Measurements from ENCODE around the gene AFF1. TPM values are rescaled to one million over a fixed set of nuclear protein-coding genes. Genes with fewer than 3 reads are reported as not detected.
"Not testable (repeated sequence)": the region's sequence is repeated elsewhere in the genome, so short reads cannot be mapped to it uniquely, and the experiment has no call there.

The AFF1 gene
- total RNA-seq, 2 experiments from 2014 or later = 28.7 to 69.7 TPM

GRCh38 chr4:87069037-87069742, 134.4 kb downstream of the AFF1 start:
- H3K36me3 ChIP-seq (ENCODE audit: insufficient read depth, low read length) = no peaks in the 10 kb centered on the region
- ChIA-PET CTCF (ENCODE audit: unreplicated experiment) (no interaction called here), POLR2A (interaction anchor here (0.8 to 2.0 kb wide), 5 partner anchors 14 to 62 kb away, joined by 3 to 8 read pairs (median 4); no protein-coding TSS in a partner anchor)
- no peak overlapping the region for H2AFZ ChIP-seq (ENCODE audit: low read length)
- no TSS peak for BruUV-seq (replicated peaks)
- DNase-seq (ENCODE audit: low spot score) = no peak
- intact Hi-C loops (cut with micrococcal nuclease; ENCODE audit: unreplicated experiment) = no loop called here
- no peaks in the 10 kb centered on the region for H4K20me1 ChIP-seq (ENCODE audit: insufficient read depth, low read length)
- no peaks in the 10 kb centered on the region for H3K9me3 ChIP-seq (ENCODE audit: low read length)
- peaks cover 63% of the 10 kb centered on the region for H3K4me1 ChIP-seq (ENCODE audit: insufficient read depth, low read length, poor library complexity, severe bottlenecking)
- H3K4me2 ChIP-seq (ENCODE audit: low read length) = peak overlapping the region; percentile 51
- H3K27ac ChIP-seq (ENCODE audit: low read depth, low read length, poor library complexity, severe bottlenecking) = peak overlapping the region; percentile 59
- TF ChIP-seq CTCF (conservative IDR thresholded peaks at IDR 0.05; ENCODE audit: low read length) = 0 out of 2 replicates have a peak, but pooled peaks have one; percentile 24
- TF ChIP-seq EZH2phosphoT487 (IDR thresholded peaks at IDR 0.05; ENCODE audit: borderline replicate concordance, low read depth, low read length) = no peak
- no peaks in the 10 kb centered on the region for H3K9me2 ChIP-seq (ENCODE audit: insufficient read depth, low read length)
- peak overlapping the region; percentile 20 for H3K4me3 ChIP-seq (ENCODE audit: low read depth, low read length, poor library complexity, severe bottlenecking)
- peaks cover 24% of the 10 kb centered on the region for H3K79me2 ChIP-seq (ENCODE audit: insufficient read depth, low read depth, low read length)

GRCh38 chr4:87071401-87071800, 136.6 kb downstream of the AFF1 start:
- no peak overlapping the region for H3K27ac ChIP-seq (ENCODE audit: low read depth, low read length, poor library complexity, severe bottlenecking)
- H3K4me2 ChIP-seq (ENCODE audit: low read length) = no peak overlapping the region
- TF ChIP-seq CTCF (conservative IDR thresholded peaks at IDR 0.05; ENCODE audit: low read length) = no peak
- no peak for TF ChIP-seq EZH2phosphoT487 (IDR thresholded peaks at IDR 0.05; ENCODE audit: borderline replicate concordance, low read depth, low read length)
- CTCF ChIA-PET (ENCODE audit: unreplicated experiment) = no interaction called here
- H2AFZ ChIP-seq (ENCODE audit: low read length) = no peak overlapping the region
- no peaks in the 10 kb centered on the region for H4K20me1 ChIP-seq (ENCODE audit: insufficient read depth, low read length)
- H3K4me1 ChIP-seq (ENCODE audit: insufficient read depth, low read length, poor library complexity, severe bottlenecking) = peaks cover 64% of the 10 kb centered on the region
- POLR2A ChIA-PET = interaction anchor here (0.7 to 0.9 kb wide), 2 partner anchors 18 to 843 kb away, joined by 3 read pairs; no protein-coding TSS in a partner anchor
- intact Hi-C loops (cut with micrococcal nuclease; ENCODE audit: unreplicated experiment) = loop anchor here (5.0 kb wide), 1 partner anchor 134 kb away; the partner anchor contains the start of gene AFF1
- DNase-seq (ENCODE audit: low spot score) = no peak
- H3K9me2 ChIP-seq (ENCODE audit: insufficient read depth, low read length) = no peaks in the 10 kb centered on the region
- no peak overlapping the region for H3K4me3 ChIP-seq (ENCODE audit: low read depth, low read length, poor library complexity, severe bottlenecking)
- peaks cover 42% of the 10 kb centered on the region for H3K79me2 ChIP-seq (ENCODE audit: insufficient read depth, low read depth, low read length)
- no TSS peak for BruUV-seq (replicated peaks)
- no peaks in the 10 kb centered on the region for H3K9me3 ChIP-seq (ENCODE audit: low read length)
- no peaks in the 10 kb centered on the region for H3K36me3 ChIP-seq (ENCODE audit: insufficient read depth, low read length)

- H3K4me2 ChIP-seq (ENCODE audit: low read length) = peak overlapping the region; percentile 94
- POLR2A ChIA-PET; BruUV-seq (replicated peaks); DNase-seq (ENCODE audit: low spot score); H4K20me1 ChIP-seq (ENCODE audit: insufficient read depth, low read length); H3K9me2 ChIP-seq (ENCODE audit: insufficient read depth, low read length); H3K9me3 ChIP-seq (ENCODE audit: low read length); H3K36me3 ChIP-seq (ENCODE audit: insufficient read depth, low read length); CTCF ChIA-PET (ENCODE audit: unreplicated experiment): not testable (repeated sequence)
- H3K27ac ChIP-seq (ENCODE audit: low read depth, low read length, poor library complexity, severe bottlenecking) = peak overlapping the region; percentile 93
- peaks cover 46% of the 10 kb centered on the region for H3K79me2 ChIP-seq (ENCODE audit: insufficient read depth, low read depth, low read length)
- intact Hi-C loops (cut with micrococcal nuclease; ENCODE audit: unreplicated experiment) = loop anchor here (5.0 kb wide), 1 partner anchor 135 kb away; the partner anchor contains the start of gene AFF1
- H3K4me1 ChIP-seq (ENCODE audit: insufficient read depth, low read length, poor library complexity, severe bottlenecking) = peaks cover 55% of the 10 kb centered on the region
- peak overlapping the region; percentile 60 for H3K4me3 ChIP-seq (ENCODE audit: low read depth, low read length, poor library complexity, severe bottlenecking)
- peak overlapping the region; percentile 90; the same call in 1 of the 2 replicates for H2AFZ ChIP-seq (ENCODE audit: low read length)
Observed at GRCh38 chr4:87072545-87072944, 137.7 kb downstream of the AFF1 start.
